Measurements from ENCODE around the gene TNFAIP8L1.

GRCh38 chr19:4675346-4675745 is 36.0 kb downstream of the TNFAIP8L1 start:
- TF ChIP-seq MAX (IDR thresholded peaks at IDR 0.05) (no peak), CTCF (IDR thresholded peaks at IDR 0.05; ENCODE audit: low read depth, low read length, missing input control) (no peak), GABPA (IDR thresholded peaks at IDR 0.05 in 1 of 2, conservative IDR thresholded peaks at IDR 0.05 in 1 of 2) (no peak), REST (IDR thresholded peaks at IDR 0.05) (no peak), TAF1 (conservative IDR thresholded peaks at IDR 0.05) (no peak)

All from liver (tissue), 3 donors.